ENCODE measurements around the gene DYNLL1. TPM values are rescaled to one million over a fixed set of nuclear protein-coding genes. Genes with fewer than 3 reads are reported as not detected.
A peak's percentile ranks its signal among the peaks of the same experiment; 100 is the strongest.
"Not testable (repeated sequence)": the region's sequence is repeated elsewhere in the genome, so short reads cannot be mapped to it uniquely, and the experiment has no call there.

DYNLL1 gene
- total RNA-seq, 1 experiment from 2014 or later, result 404 TPM

- DNase-seq (ENCODE audit: low read depth), result no peak
These were observed 21.9 kb upstream of the DYNLL1 start for GRCh38 chr12:120473807-120474615.

GRCh38 chr12:120474616-120474960, 21.3 kb upstream of the DYNLL1 start:
- peak; percentile 74 for DNase-seq (ENCODE audit: low read depth)

GRCh38 chr12:120475643-120476042, 20.3 kb upstream of the DYNLL1 start:
- DNase-seq (ENCODE audit: low read depth), result no peak

- no peak for DNase-seq (ENCODE audit: low read depth)
These were observed 16.5 kb upstream of the DYNLL1 start for GRCh38 chr12:120479458-120479857.

GRCh38 chr12:120480211-120480610, 15.7 kb upstream of the DYNLL1 start:
- DNase-seq (ENCODE audit: low read depth), result no peak

GRCh38 chr12:120481022-120481767, 14.7 kb upstream of the DYNLL1 start:
- no peak for DNase-seq (ENCODE audit: low read depth)

GRCh38 chr12:120483621-120484020, 12.3 kb upstream of the DYNLL1 start:
- no peak for DNase-seq (ENCODE audit: low read depth)

- DNase-seq (ENCODE audit: low read depth), result no peak
These were observed 9.7 kb upstream of the DYNLL1 start for GRCh38 chr12:120485961-120486881.

- DNase-seq (ENCODE audit: low read depth), result not testable (repeated sequence)
These were observed 8.4 kb upstream of the DYNLL1 start for GRCh38 chr12:120487552-120487951.

- DNase-seq (ENCODE audit: low read depth), result no peak
These were observed 7.8 kb upstream of the DYNLL1 start for GRCh38 chr12:120488057-120488640.

GRCh38 chr12:120489018-120489417, 6.9 kb upstream of the DYNLL1 start:
- no peak for DNase-seq (ENCODE audit: low read depth)

GRCh38 chr12:120490325-120490724, 5.6 kb upstream of the DYNLL1 start:
- no peak for DNase-seq (ENCODE audit: low read depth)

GRCh38 chr12:120490833-120491512, 4.9 kb upstream of the DYNLL1 start:
- no peak for DNase-seq (ENCODE audit: low read depth)

GRCh38 chr12:120495186-120495730, 655 bp upstream of the DYNLL1 start:
- no peak for DNase-seq (ENCODE audit: low read depth)

GRCh38 chr12:120496413-120497340, 764 bp downstream of the DYNLL1 start:
- DNase-seq (ENCODE audit: low read depth), result peak; percentile 61

GRCh38 chr12:120497524-120498150, 1.7 kb downstream of the DYNLL1 start:
- DNase-seq (ENCODE audit: low read depth), result peak; percentile 4

- no peak for DNase-seq (ENCODE audit: low read depth)
These were observed 3.1 kb downstream of the DYNLL1 start for GRCh38 chr12:120498870-120499515.

GRCh38 chr12:120500581-120500980, 4.7 kb downstream of the DYNLL1 start:
- DNase-seq (ENCODE audit: low read depth), result peak; percentile 29

Measured in LHCN-M2 (cell line).